ENCODE data around the gene CALD1. TPM values are rescaled to one million over a fixed set of nuclear protein-coding genes. Genes with fewer than 3 reads are reported as not detected.
A peak's percentile ranks its signal among the peaks of the same experiment; 100 is the strongest.

Gene CALD1
- total and polyA plus RNA-seq, 4 donors: 48.0 to 226 (median 95.2) TPM

DNA sequence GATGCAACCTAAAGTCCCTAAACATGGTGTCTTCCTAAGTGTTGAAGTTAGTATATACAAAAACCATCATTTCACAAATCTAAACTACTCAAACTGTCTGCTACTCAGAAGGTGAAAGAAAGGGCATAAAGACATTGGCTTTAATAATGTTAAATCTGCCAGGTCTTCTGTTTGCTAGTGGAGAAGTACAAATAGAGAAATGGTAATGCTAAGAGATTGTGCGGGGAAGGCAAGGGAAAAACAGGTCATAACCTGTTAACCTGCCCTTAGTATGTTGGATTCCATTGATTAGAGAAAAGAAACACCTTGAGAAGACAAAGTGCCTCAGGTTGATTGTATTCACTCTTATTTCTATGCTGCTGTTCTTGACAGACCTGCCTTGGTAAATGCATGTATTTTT is 80.3 kb downstream of the CALD1 start:
- Histone ChIP-seq H3K36me3 (ENCODE audit: control insufficient read depth in 4 of 4, insufficient read depth in 3 of 4, low read depth in 1 of 4, low read length in 3 of 4) (no peaks in the 10 kb centered on the region), H3K4me3 (ENCODE audit: low read depth in 1 of 3, low read length in 3 of 3) (no peak overlapping the region), H3K9me3 (ENCODE audit: control insufficient read depth in 4 of 4, low read length in 3 of 4) (no peaks in the 10 kb centered on the region), H3K4me1 (ENCODE audit: control insufficient read depth in 4 of 4, insufficient read depth in 4 of 4, low read length in 3 of 4) (peaks cover 2 to 18% (median 4%) of the 10 kb centered on the region in 4 donors), H3K27ac (ENCODE audit: low read depth in 1 of 2, low read length in 2 of 2) (no peak overlapping the region), H3K27me3 (ENCODE audit: control insufficient read depth in 4 of 4, insufficient read depth in 4 of 4, low read length in 3 of 4) (no peaks in the 10 kb centered on the region), H3K9ac (ENCODE audit: low read depth in 1 of 2, low read length in 2 of 2) (no peak overlapping the region)
- 45% methylated on average over 1 of the region's 1 CpG for WGBS
- no peak for DNase-seq (ENCODE audit: low spot score)
- TF ChIP-seq, protein P1, sequence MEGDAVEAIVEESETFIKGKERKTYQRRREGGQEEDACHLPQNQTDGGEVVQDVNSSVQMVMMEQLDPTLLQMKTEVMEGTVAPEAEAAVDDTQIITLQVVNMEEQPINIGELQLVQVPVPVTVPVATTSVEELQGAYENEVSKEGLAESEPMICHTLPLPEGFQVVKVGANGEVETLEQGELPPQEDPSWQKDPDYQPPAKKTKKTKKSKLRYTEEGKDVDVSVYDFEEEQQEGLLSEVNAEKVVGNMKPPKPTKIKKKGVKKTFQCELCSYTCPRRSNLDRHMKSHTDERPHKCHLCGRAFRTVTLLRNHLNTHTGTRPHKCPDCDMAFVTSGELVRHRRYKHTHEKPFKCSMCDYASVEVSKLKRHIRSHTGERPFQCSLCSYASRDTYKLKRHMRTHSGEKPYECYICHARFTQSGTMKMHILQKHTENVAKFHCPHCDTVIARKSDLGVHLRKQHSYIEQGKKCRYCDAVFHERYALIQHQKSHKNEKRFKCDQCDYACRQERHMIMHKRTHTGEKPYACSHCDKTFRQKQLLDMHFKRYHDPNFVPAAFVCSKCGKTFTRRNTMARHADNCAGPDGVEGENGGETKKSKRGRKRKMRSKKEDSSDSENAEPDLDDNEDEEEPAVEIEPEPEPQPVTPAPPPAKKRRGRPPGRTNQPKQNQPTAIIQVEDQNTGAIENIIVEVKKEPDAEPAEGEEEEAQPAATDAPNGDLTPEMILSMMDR (IDR thresholded peaks at IDR 0.05; ENCODE audit: low read depth, low read length, missing input control): no peak
- TF ChIP-seq EGR1 (IDR thresholded peaks at IDR 0.05; ENCODE audit: low read depth in 2 of 2) (no peak), RXRA (IDR thresholded peaks at IDR 0.05) (no peak), HNF4G (IDR thresholded peaks at IDR 0.05) (no peak), TAF1 (conservative IDR thresholded peaks at IDR 0.05) (no peak), FOXA2 (IDR thresholded peaks at IDR 0.05) (no peak), HNF4A (conservative IDR thresholded peaks at IDR 0.05) (no peak)
- TF ChIP-seq, protein P2, sequence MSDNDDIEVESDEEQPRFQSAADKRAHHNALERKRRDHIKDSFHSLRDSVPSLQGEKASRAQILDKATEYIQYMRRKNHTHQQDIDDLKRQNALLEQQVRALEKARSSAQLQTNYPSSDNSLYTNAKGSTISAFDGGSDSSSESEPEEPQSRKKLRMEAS (IDR thresholded peaks at IDR 0.05): no peak
- TF ChIP-seq, protein P3, sequence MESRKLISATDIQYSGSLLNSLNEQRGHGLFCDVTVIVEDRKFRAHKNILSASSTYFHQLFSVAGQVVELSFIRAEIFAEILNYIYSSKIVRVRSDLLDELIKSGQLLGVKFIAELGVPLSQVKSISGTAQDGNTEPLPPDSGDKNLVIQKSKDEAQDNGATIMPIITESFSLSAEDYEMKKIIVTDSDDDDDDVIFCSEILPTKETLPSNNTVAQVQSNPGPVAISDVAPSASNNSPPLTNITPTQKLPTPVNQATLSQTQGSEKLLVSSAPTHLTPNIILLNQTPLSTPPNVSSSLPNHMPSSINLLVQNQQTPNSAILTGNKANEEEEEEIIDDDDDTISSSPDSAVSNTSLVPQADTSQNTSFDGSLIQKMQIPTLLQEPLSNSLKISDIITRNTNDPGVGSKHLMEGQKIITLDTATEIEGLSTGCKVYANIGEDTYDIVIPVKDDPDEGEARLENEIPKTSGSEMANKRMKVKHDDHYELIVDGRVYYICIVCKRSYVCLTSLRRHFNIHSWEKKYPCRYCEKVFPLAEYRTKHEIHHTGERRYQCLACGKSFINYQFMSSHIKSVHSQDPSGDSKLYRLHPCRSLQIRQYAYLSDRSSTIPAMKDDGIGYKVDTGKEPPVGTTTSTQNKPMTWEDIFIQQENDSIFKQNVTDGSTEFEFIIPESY (IDR thresholded peaks at IDR 0.05): no peak

DNA sequence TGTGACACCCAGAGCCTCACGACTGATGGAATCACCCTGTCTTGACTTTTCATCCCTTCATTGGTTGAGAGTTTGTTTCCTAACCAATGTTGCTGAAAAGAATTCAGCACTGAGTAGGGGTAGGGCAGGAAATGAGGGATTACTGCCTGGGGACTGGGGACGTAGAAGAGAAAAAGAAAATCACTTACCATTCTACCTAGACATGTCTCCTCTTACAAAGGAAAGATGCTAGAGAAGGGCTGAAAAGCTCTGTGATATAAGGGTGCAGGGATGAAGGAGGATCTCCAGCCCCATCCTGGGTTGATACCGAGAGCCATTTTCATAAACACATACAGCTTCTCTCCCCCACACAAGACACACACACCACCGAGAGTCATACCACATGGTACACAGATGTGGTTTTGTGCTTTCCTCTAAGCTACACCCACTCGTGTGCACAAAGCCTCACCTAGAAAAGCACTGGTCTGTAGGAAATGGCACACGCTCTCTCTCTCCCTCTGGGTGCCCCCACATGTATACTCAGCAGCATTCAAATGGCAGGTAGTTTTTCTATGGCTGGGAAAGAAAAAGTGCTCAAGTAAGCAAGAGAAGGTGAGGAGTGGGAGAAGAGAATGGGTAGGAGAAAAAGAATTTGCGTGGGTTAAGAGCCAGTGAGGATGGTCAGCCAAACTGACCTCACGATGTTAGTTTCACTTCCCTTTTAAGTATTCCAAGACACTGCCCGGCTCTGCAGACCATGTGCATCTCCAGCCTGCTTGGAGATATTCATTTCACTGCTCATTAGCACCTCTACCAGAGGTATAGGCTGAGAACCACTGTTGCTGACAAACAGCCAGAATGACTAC is 85.8 kb downstream of the CALD1 start:
- 63% methylated on average over 9 of the region's 9 CpGs for WGBS
- H3K9ac ChIP-seq (ENCODE audit: low read depth in 1 of 2, low read length in 2 of 2): no peak overlapping the region
- peaks cover 0 to 5% (median 0%) of the 10 kb centered on the region in 4 donors for H3K4me1 ChIP-seq (ENCODE audit: control insufficient read depth in 4 of 4, insufficient read depth in 4 of 4, low read length in 3 of 4)
- no peak overlapping the region for H3K27ac ChIP-seq (ENCODE audit: low read depth in 1 of 2, low read length in 2 of 2)
- no peaks in the 10 kb centered on the region for H3K36me3 ChIP-seq (ENCODE audit: control insufficient read depth in 4 of 4, insufficient read depth in 3 of 4, low read depth in 1 of 4, low read length in 3 of 4)
- DNase-seq (ENCODE audit: low spot score): no peak
- no peak overlapping the region for H3K4me3 ChIP-seq (ENCODE audit: low read depth in 1 of 3, low read length in 3 of 3)
- no peaks in the 10 kb centered on the region for H3K27me3 ChIP-seq (ENCODE audit: control insufficient read depth in 4 of 4, insufficient read depth in 4 of 4, low read length in 3 of 4)
- no peak for TF ChIP-seq HNF4A (conservative IDR thresholded peaks at IDR 0.05)
- TF ChIP-seq, protein P4, sequence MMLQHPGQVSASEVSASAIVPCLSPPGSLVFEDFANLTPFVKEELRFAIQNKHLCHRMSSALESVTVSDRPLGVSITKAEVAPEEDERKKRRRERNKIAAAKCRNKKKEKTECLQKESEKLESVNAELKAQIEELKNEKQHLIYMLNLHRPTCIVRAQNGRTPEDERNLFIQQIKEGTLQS (IDR thresholded peaks at IDR 0.05): no peak
- H3K9me3 ChIP-seq (ENCODE audit: control insufficient read depth in 4 of 4, low read length in 3 of 4): no peaks in the 10 kb centered on the region

DNA sequence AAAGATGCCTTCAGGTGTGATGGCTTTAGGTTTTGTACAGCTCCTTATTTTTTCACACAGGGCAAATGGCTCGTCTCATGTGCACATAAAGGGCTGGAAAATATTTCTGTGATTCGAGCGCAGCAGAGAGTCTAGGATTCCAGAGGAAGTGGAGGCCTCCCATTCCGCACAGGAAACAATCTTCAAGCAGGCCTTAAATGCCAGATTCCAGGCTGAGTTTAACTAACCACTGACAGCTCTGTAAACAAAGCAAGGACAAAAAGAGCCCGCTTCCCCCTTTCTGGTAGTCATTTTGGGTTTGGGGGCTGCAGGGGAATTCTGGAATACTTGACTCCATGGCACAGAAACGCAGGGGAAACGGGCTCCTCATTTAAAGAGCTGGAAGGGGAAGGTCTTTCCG is 87.2 kb downstream of the CALD1 start:
- no peaks in the 10 kb centered on the region for H3K4me1 ChIP-seq (ENCODE audit: control insufficient read depth in 4 of 4, insufficient read depth in 4 of 4, low read length in 3 of 4)
- no peaks in the 10 kb centered on the region for H3K27me3 ChIP-seq (ENCODE audit: control insufficient read depth in 4 of 4, insufficient read depth in 4 of 4, low read length in 3 of 4)
- no peak overlapping the region for H3K4me3 ChIP-seq (ENCODE audit: low read depth in 1 of 3, low read length in 3 of 3)
- no peak for DNase-seq (ENCODE audit: low spot score)
- peak in 1 of 2 donors; percentile 14 for TF ChIP-seq RAD21 (IDR thresholded peaks at IDR 0.05)
- TF ChIP-seq, protein P1 (IDR thresholded peaks at IDR 0.05; ENCODE audit: low read depth, low read length, missing input control): no peak
- no peak overlapping the region for H3K27ac ChIP-seq (ENCODE audit: low read depth in 1 of 2, low read length in 2 of 2)
- H3K9ac ChIP-seq (ENCODE audit: low read depth in 1 of 2, low read length in 2 of 2): no peak overlapping the region
- WGBS: 69% methylated on average over 8 of the region's 8 CpGs
- no peaks in the 10 kb centered on the region for H3K36me3 ChIP-seq (ENCODE audit: control insufficient read depth in 4 of 4, insufficient read depth in 3 of 4, low read depth in 1 of 4, low read length in 3 of 4)
- no peaks in the 10 kb centered on the region for H3K9me3 ChIP-seq (ENCODE audit: control insufficient read depth in 4 of 4, low read length in 3 of 4)
